Keratinocyte (primary cell): Measurements from ENCODE around the gene ITPKB. TPM values are rescaled to one million over a fixed set of nuclear protein-coding genes. Genes with fewer than 3 reads are reported as not detected.

Source experiments
- DNase-seq: peaks from one replicate; pipeline ENCODE4 v3.0.0-alpha.2; 2011; ENCODE audit warnings: low read depth, missing footprints, low spot score
- FAIRE-seq: peaks from 2 replicates; lab custom pipeline; 2011; peaks lifted over from hg19 to GRCh38; lab: Jason Lieb, UNC
- H2AFZ ChIP-seq: 2 replicates; pipeline ENCODE4 v1.6.0; 2012; ENCODE audit warnings: low read length, control low read depth, inconsistent platforms; ENCODE audit not compliant: control insufficient read depth
- H3K27ac ChIP-seq: 2 replicates; pipeline ENCODE4 v1.5.1; 2011; ENCODE audit warnings: low read length; ENCODE audit not compliant: control insufficient read depth, insufficient read depth
- H3K27me3 ChIP-seq: 3 replicates; pipeline ENCODE4 v1.6.0; 2011; ENCODE audit warnings: low read length; ENCODE audit not compliant: control insufficient read depth, insufficient read depth; ENCODE audit errors: extremely low read depth
- H3K36me3 ChIP-seq, 2 experiments: 2 replicates in 1 of 2; 3 replicates in 1 of 2; pipeline ENCODE4 v1.5.1; 2011; ENCODE audit warnings: low read length in 2 of 2, mild to moderate bottlenecking in 1 of 2; ENCODE audit not compliant: control insufficient read depth in 2 of 2, insufficient read depth in 2 of 2; ENCODE audit errors: extremely low read depth in 1 of 2
- H3K4me1 ChIP-seq: 3 replicates; pipeline ENCODE4 v1.5.1; 2011; ENCODE audit warnings: low read length; ENCODE audit not compliant: control insufficient read depth, insufficient read depth; ENCODE audit errors: extremely low read depth
- H3K4me2 ChIP-seq: 3 replicates; pipeline ENCODE4 v1.6.0; 2011; ENCODE audit warnings: low read depth, low read length; ENCODE audit not compliant: control insufficient read depth, insufficient read depth; ENCODE audit errors: extremely low read depth
- H3K4me3 ChIP-seq, 3 experiments: fragments of 200-600 bp in 1 of 3; sonication (generic) in 1 of 3; 2 replicates in 2 of 3; 3 replicates in 1 of 3; pipeline ENCODE4 v1.5.1; 2011 to 2016; ENCODE audit warnings: low read length in 3 of 3, mild to moderate bottlenecking in 3 of 3, control low read depth in 2 of 3, inconsistent platforms in 1 of 3, low read depth in 1 of 3, mixed read lengths in 1 of 3, mixed run types in 1 of 3, moderate library complexity in 1 of 3; ENCODE audit not compliant: control insufficient read depth in 2 of 3, insufficient read depth in 2 of 3; ENCODE audit errors: extremely low read depth in 1 of 3
- H3K79me2 ChIP-seq: 2 replicates; pipeline ENCODE4 v1.6.0; 2012; ENCODE audit warnings: low read length; ENCODE audit not compliant: control insufficient read depth, insufficient read depth
- H3K9ac ChIP-seq: 3 replicates; pipeline ENCODE4 v1.6.0; 2011; ENCODE audit warnings: low read length; ENCODE audit not compliant: control insufficient read depth, insufficient read depth; ENCODE audit errors: extremely low read depth
- H3K9me1 ChIP-seq: 3 replicates; pipeline ENCODE4 v1.6.0; 2011; ENCODE audit warnings: low read length; ENCODE audit not compliant: control insufficient read depth, insufficient read depth; ENCODE audit errors: extremely low read depth
- H3K9me3 ChIP-seq: 2 replicates; pipeline ENCODE4 v1.5.1; 2012; ENCODE audit warnings: low read depth, low read length; ENCODE audit not compliant: control insufficient read depth
- H4K20me1 ChIP-seq: 3 replicates; pipeline ENCODE4 v1.6.0; 2011; ENCODE audit warnings: low read length; ENCODE audit not compliant: control insufficient read depth, insufficient read depth; ENCODE audit errors: extremely low read depth
- CTCF ChIP-seq, 3 experiments: IDR thresholded peaks in 1 of 3; conservative IDR thresholded peaks in 1 of 3; optimal IDR thresholded peaks in 1 of 3; 2 replicates in 2 of 3; 3 replicates in 1 of 3; pipeline versions ENCODE3 to v1.5.1; 2011; ENCODE audit warnings: low read length in 3 of 3, mild to moderate bottlenecking in 3 of 3, moderate library complexity in 2 of 3, control low read depth in 1 of 3, inconsistent platforms in 1 of 3; ENCODE audit not compliant: insufficient read depth in 2 of 3; ENCODE audit errors: extremely low read depth in 1 of 3
- EZH2 ChIP-seq: IDR thresholded peaks from one replicate; pipeline ENCODE4 v1.6.1; 2012; ENCODE audit warnings: inconsistent platforms, mild to moderate bottlenecking, low read length, moderate library complexity
- dilution Hi-C: fragments of 300-500 bp; cut with MboI; formaldehyde crosslinking; loops from one replicate; pipeline ENCODE4 v1.7.0; 2020; ENCODE audit warnings: low sequenced_read_pairs; ENCODE audit not compliant: extremely low pct_ligation_motif_present
- polyA plus RNA-seq, 5 experiments: library from polyadenylated mRNA; depleted of rRNA in 3 of 5; stranded (reverse) in 3 of 5; stranded (forward) in 1 of 5; unstranded in 1 of 5; fragments of >200 nt; gene quantifications; 1 replicate in 1 of 5; 2 replicates in 3 of 5; 3 replicates in 1 of 5; pipeline versions ENCODE4 v1.2.1 to v1.2.3, GENCODE V29; 2011 to 2012; ENCODE audit warnings: missing spikeins in 2 of 5, low read depth in 1 of 5, low replicate concordance in 1 of 5

The ITPKB gene
- polyA plus RNA-seq, 1 donor (not counting 4 experiments of a cell fraction or from before 2014, with no cell fraction given) = 3.2 TPM

GRCh38 chr1:226679853-226680516 lies 59.1 kb downstream of the ITPKB start:
- H3K79me2 ChIP-seq = no peaks in the 10 kb centered on the region
- TF ChIP-seq EZH2 = no peak
- no peak for TF ChIP-seq CTCF (optimal IDR thresholded peaks at IDR 0.05 in 1 of 3, IDR thresholded peaks at IDR 0.05 in 1 of 3, conservative IDR thresholded peaks at IDR 0.05 in 1 of 3; ENCODE audit: extremely low read depth in 1 of 3, insufficient read depth in 2 of 3, low read length in 3 of 3)
- H3K9me3 ChIP-seq = no peaks in the 10 kb centered on the region
- H3K9me1 ChIP-seq = peaks cover 2% of the 10 kb centered on the region
- no peak for FAIRE-seq
- H3K27me3 ChIP-seq = no peaks in the 10 kb centered on the region
- peak overlapping the region; percentile 66 for H3K9ac ChIP-seq
- peak overlapping the region; percentile 33 for H3K27ac ChIP-seq
- peak overlapping the region; percentile 76 for H3K4me2 ChIP-seq
- no peaks in the 10 kb centered on the region for H4K20me1 ChIP-seq
- DNase-seq = peak; percentile 42
- peaks cover 33% of the 10 kb centered on the region for H3K4me1 ChIP-seq
- H2AFZ ChIP-seq = peak overlapping the region; percentile 80
- peak overlapping the region; percentile 27 to 64 (median 36) for H3K4me3 ChIP-seq
- no peaks in the 10 kb centered on the region for H3K36me3 ChIP-seq
- dilution Hi-C loops = no loop called here

- Histone ChIP-seq H2AFZ (no peak overlapping the region), H3K79me2 (no peaks in the 10 kb centered on the region), H3K4me2 (no peak overlapping the region), H3K27ac (no peak overlapping the region), H3K9me3 (no peaks in the 10 kb centered on the region), H4K20me1 (no peaks in the 10 kb centered on the region), H3K9me1 (peaks cover 2% of the 10 kb centered on the region), H3K4me1 (peaks cover 33% of the 10 kb centered on the region), H3K9ac (no peak overlapping the region), H3K27me3 (no peaks in the 10 kb centered on the region), H3K4me3 (no peak overlapping the region), H3K36me3 (no peaks in the 10 kb centered on the region)
- dilution Hi-C loops = no loop called here
- DNase-seq (no peak), FAIRE-seq (no peak)
- no peak for TF ChIP-seq CTCF (optimal IDR thresholded peaks at IDR 0.05 in 1 of 3, IDR thresholded peaks at IDR 0.05 in 1 of 3, conservative IDR thresholded peaks at IDR 0.05 in 1 of 3; ENCODE audit: extremely low read depth in 1 of 3, insufficient read depth in 2 of 3, low read length in 3 of 3)
These were observed 59.8 kb downstream of the ITPKB start for GRCh38 chr1:226679262-226679661.
